ENCODE data around the gene ABCA12. TPM values are rescaled to one million over a fixed set of nuclear protein-coding genes. Genes with fewer than 3 reads are reported as not detected.

Gene ABCA12
- total RNA-seq, 1 donor from 2014 or later, result 0.08 TPM

DNA sequence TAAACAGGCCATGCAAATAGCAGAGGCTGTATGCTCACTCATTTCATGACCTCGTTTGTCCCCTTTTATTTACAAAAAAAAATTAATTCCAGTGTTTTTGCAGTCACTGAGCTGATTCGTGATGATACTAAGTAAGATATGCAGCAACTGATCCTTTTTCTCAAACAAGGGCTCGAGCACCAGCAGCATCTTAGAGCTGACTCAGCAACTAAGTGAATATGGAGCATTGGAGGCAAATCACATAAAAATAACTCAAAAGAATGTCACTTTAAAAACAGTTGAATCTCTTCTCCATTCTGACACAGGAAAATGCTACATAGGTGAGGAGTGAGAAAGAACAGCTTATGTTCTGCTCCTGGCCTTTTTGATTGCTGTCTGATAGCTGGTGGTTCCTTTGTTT is 152.8 kb downstream of the ABCA12 start:
- Mint-ChIP-seq H3K27me3 (ENCODE audit: unreplicated experiment) (no peaks in the 10 kb centered on the region), H3K4me1 (ENCODE audit: unreplicated experiment) (no peaks in the 10 kb centered on the region), H3K36me3 (ENCODE audit: unreplicated experiment) (no peaks in the 10 kb centered on the region), H3K9me3 (ENCODE audit: unreplicated experiment) (no peaks in the 10 kb centered on the region), H3K27ac (ENCODE audit: unreplicated experiment) (no peak overlapping the region), H3K4me3 (ENCODE audit: unreplicated experiment) (no peak overlapping the region)
- no peak for TF ChIP-seq CTCF (IDR thresholded peaks at IDR 0.05)
- DNase-seq (ENCODE audit: extremely low spot score, unreplicated experiment), result no peak

- Mint-ChIP-seq H3K27me3 (ENCODE audit: unreplicated experiment) (no peaks in the 10 kb centered on the region), H3K27ac (ENCODE audit: unreplicated experiment) (no peak overlapping the region), H3K4me1 (ENCODE audit: unreplicated experiment) (no peaks in the 10 kb centered on the region), H3K36me3 (ENCODE audit: unreplicated experiment) (peaks cover 12% of the 10 kb centered on the region), H3K9me3 (ENCODE audit: unreplicated experiment) (peaks cover 23% of the 10 kb centered on the region), H3K4me3 (ENCODE audit: unreplicated experiment) (no peak overlapping the region)
- DNase-seq (ENCODE audit: extremely low spot score, unreplicated experiment), result no peak
- no peak for TF ChIP-seq CTCF (IDR thresholded peaks at IDR 0.05)
Measured at GRCh38 chr2:214966420-214966819, 172.0 kb downstream of the ABCA12 start.

GRCh38 chr2:214960677-214961076 is 177.7 kb downstream of the ABCA12 start:
- Mint-ChIP-seq H3K36me3 (ENCODE audit: unreplicated experiment) (peaks cover 12% of the 10 kb centered on the region), H3K4me1 (ENCODE audit: unreplicated experiment) (no peaks in the 10 kb centered on the region), H3K27me3 (ENCODE audit: unreplicated experiment) (no peaks in the 10 kb centered on the region), H3K27ac (ENCODE audit: unreplicated experiment) (no peak overlapping the region), H3K4me3 (ENCODE audit: unreplicated experiment) (no peak overlapping the region), H3K9me3 (ENCODE audit: unreplicated experiment) (peaks cover 23% of the 10 kb centered on the region)
- no peak for DNase-seq (ENCODE audit: extremely low spot score, unreplicated experiment)
- peak; percentile 59 for TF ChIP-seq CTCF (IDR thresholded peaks at IDR 0.05)

DNA sequence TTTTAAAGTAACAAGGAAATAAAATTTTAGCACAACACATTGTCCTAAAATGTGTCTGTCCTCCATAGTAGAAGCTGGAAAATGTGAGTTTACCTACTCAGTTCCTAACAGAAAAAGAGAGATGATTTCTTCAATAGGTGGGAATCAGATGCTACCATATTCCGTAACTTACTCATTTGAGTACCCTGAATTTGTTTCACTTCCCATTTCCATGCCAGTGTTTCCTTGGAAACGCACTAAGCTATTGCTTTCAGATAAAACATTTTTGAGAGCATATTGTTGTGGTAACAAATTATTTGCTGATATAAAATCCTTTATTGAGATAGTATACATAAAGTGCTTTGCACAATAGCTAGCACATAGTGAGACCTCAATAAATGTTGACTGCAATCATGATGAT is 191.5 kb downstream of the ABCA12 start:
- H3K4me3 Mint-ChIP-seq (ENCODE audit: unreplicated experiment), result no peak overlapping the region
- no peak for DNase-seq (ENCODE audit: extremely low spot score, unreplicated experiment)
- H3K27ac Mint-ChIP-seq (ENCODE audit: unreplicated experiment), result no peak overlapping the region
- TF ChIP-seq CTCF (IDR thresholded peaks at IDR 0.05), result no peak
- no peaks in the 10 kb centered on the region for H3K27me3 Mint-ChIP-seq (ENCODE audit: unreplicated experiment)
- no peaks in the 10 kb centered on the region for H3K9me3 Mint-ChIP-seq (ENCODE audit: unreplicated experiment)
- H3K4me1 Mint-ChIP-seq (ENCODE audit: unreplicated experiment), result no peaks in the 10 kb centered on the region
- H3K36me3 Mint-ChIP-seq (ENCODE audit: unreplicated experiment), result no peaks in the 10 kb centered on the region

DNA sequence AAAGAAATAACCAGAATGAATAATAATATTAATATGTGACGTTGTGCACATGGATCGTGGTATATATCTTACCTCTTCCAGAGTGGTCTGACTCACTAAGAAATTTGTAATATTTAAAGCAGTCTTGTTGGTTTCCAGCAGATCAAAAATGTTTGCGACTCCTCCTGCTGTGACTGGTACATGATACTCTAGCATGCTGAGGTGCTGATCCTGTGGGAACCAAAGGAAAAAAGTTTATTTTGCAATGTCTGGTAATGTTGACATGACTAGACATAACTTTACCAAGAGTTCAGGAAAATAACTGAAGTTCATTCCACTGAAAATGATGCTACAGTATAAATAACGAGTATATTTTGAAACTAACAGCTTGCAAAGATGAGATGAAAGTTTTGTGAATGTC is 204.4 kb downstream of the ABCA12 start:
- H3K36me3 Mint-ChIP-seq (ENCODE audit: unreplicated experiment), result no peaks in the 10 kb centered on the region

More for the DNA sequence above, 204.4 kb downstream of the ABCA12 start:
- DNase-seq (ENCODE audit: extremely low spot score, unreplicated experiment), result no peak
- Mint-ChIP-seq H3K4me3 (ENCODE audit: unreplicated experiment) (no peak overlapping the region), H3K27ac (ENCODE audit: unreplicated experiment) (peak overlapping the region; percentile 48), H3K9me3 (ENCODE audit: unreplicated experiment) (no peaks in the 10 kb centered on the region), H3K4me1 (ENCODE audit: unreplicated experiment) (peaks cover 20% of the 10 kb centered on the region), H3K27me3 (ENCODE audit: unreplicated experiment) (no peaks in the 10 kb centered on the region)
- TF ChIP-seq CTCF (IDR thresholded peaks at IDR 0.05), result no peak
